Stimulated activated naive CD8-positive, alpha-beta T cell treated with anti-CD3 and anti-CD28 coated beads, Interleukin-15, amount 100 ng/mL, for 72 hours (primary cell): ENCODE measurements around the gene MBD4.
"Not testable (repeated sequence)": the region's sequence is repeated elsewhere in the genome, so short reads cannot be mapped to it uniquely, and the experiment has no call there.

Source experiments
- ATAC-seq: fragments of 150-1000 bp; cut with Tn5 transposase; 2 replicates; pipeline ENCODE4 v1.10.0; 2021; ENCODE audit warnings: mild to moderate bottlenecking, moderate library complexity
- DNase-seq, 2 donors: peaks; one replicate each; pipeline ENCODE4 v3.0.0; 2021 to 2022
- H3K27ac Mint-ChIP-seq, 2 donors: one replicate each; pipeline ENCODE4 v1.8.0; 2022; ENCODE audit warnings: mild to moderate bottlenecking in 2 of 2, mixed read lengths in 2 of 2, moderate library complexity in 2 of 2
- H3K27me3 Mint-ChIP-seq: one replicate; pipeline ENCODE4 v1.8.0; 2022; ENCODE audit warnings: mixed read lengths
- H3K4me1 Mint-ChIP-seq: one replicate; pipeline ENCODE4 v1.8.0; 2022; ENCODE audit warnings: mild to moderate bottlenecking, mixed read lengths
- H3K4me3 Mint-ChIP-seq, 2 donors: one replicate each; pipeline ENCODE4 v1.8.0; 2022; ENCODE audit warnings: mild to moderate bottlenecking in 2 of 2, mixed read lengths in 2 of 2, moderate library complexity in 1 of 2
- H3K9me3 Mint-ChIP-seq, 2 donors: one replicate each; pipeline ENCODE4 v1.8.0; 2022; ENCODE audit warnings: mixed read lengths in 2 of 2

Gene MBD4

GRCh38 chr3:129389572-129389937 is 50.2 kb downstream of the MBD4 start:
- H3K27ac Mint-ChIP-seq, result no peak overlapping the region
- no peaks in the 10 kb centered on the region for H3K27me3 Mint-ChIP-seq
- no peaks in the 10 kb centered on the region for H3K9me3 Mint-ChIP-seq
- ATAC-seq, result no peak
- no peaks in the 10 kb centered on the region for H3K4me1 Mint-ChIP-seq
- no peak for DNase-seq
- H3K4me3 Mint-ChIP-seq, result no peak overlapping the region

- ATAC-seq, H3K27me3 Mint-ChIP-seq, H3K9me3 Mint-ChIP-seq, H3K4me1 Mint-ChIP-seq, H3K4me3 Mint-ChIP-seq, DNase-seq: not testable (repeated sequence)
- peak overlapping the region in 1 of 2 donors; percentile 62 for H3K27ac Mint-ChIP-seq
Measured at GRCh38 chr3:129388791-129389571, 50.8 kb downstream of the MBD4 start.

GRCh38 chr3:129387487-129387886 is 52.3 kb downstream of the MBD4 start:
- no peak overlapping the region for H3K4me3 Mint-ChIP-seq
- H3K4me1 Mint-ChIP-seq, result no peaks in the 10 kb centered on the region
- ATAC-seq (no peak), DNase-seq (no peak)
- H3K9me3 Mint-ChIP-seq, result no peaks in the 10 kb centered on the region
- H3K27me3 Mint-ChIP-seq, result no peaks in the 10 kb centered on the region
- H3K27ac Mint-ChIP-seq, result peak overlapping the region in 1 of 2 donors; percentile 79

- Mint-ChIP-seq H3K27ac (peak overlapping the region in 1 of 2 donors; percentile 33), H3K9me3 (no peaks in the 10 kb centered on the region), H3K4me1 (no peaks in the 10 kb centered on the region), H3K4me3 (no peak overlapping the region), H3K27me3 (no peaks in the 10 kb centered on the region)
- DNase-seq (no peak), ATAC-seq (no peak)
Measured at GRCh38 chr3:129386984-129387383, 52.8 kb downstream of the MBD4 start.

GRCh38 chr3:129385507-129385906 is 54.2 kb downstream of the MBD4 start:
- H3K9me3 Mint-ChIP-seq, ATAC-seq, H3K27ac Mint-ChIP-seq, H3K4me3 Mint-ChIP-seq, H3K4me1 Mint-ChIP-seq, H3K27me3 Mint-ChIP-seq, DNase-seq: not testable (repeated sequence)

DNA sequence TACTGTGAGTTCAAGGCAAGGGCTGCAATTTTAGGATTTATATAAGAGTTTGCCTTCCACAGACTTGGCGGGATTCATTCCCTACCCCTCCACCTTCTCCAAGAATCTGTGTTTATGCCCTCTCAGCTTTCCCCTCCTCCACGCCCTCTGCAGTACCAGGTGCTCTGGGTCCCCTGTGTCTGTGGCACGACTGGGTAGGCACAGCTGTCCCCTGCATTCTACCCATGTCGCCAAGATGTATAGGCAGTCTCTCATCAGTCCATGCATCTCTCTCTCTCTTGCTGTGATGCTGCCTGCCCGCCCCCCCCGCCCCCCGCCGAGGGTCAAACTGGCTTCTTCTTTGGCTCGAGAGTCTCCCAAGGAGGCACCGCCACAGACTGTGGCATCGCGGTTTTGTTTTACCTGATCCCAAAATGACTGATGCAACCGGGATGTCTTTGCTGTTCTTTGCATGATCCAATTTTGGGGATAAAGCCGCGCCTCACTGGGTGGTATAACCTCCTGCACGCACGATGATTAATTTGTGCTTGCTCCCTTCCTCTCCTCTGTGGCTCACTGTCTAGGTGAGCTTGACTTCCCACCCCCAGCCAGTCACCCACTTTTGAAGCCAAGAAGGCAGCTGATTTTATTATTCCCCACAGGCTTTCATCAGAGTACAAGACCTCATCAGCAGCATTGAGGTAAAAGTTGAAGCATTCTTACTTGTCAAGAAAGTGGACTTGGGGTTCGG is 55.0 kb downstream of the MBD4 start:
- no peak for DNase-seq
- H3K4me3 Mint-ChIP-seq, result no peak overlapping the region
- peaks cover 4% of the 10 kb centered on the region for H3K4me1 Mint-ChIP-seq
- no peak overlapping the region for H3K27ac Mint-ChIP-seq
- no peaks in the 10 kb centered on the region for H3K27me3 Mint-ChIP-seq
- no peak for ATAC-seq
- no peaks in the 10 kb centered on the region for H3K9me3 Mint-ChIP-seq

DNA sequence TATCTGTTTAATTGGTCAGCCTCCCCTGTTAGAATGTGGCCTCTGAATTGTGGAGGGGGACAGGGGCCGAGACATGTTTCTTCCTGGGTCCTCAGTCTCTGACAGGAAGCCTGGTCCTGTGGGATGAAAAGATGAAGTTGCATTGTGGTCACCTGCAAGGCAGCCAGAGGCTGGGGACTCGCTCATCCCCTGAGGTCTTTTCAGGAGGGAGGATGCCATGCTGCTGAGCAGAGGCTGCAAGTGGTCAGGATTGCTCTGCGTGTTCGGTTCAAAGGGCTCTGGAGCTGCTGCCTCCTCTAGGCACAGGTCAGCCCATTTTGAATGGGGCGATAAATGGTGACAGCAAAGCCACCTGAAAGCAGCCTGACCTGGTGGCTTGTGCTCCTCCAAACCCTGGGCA is 55.6 kb downstream of the MBD4 start:
- H3K27ac Mint-ChIP-seq, H3K4me1 Mint-ChIP-seq, ATAC-seq, H3K9me3 Mint-ChIP-seq, H3K4me3 Mint-ChIP-seq, DNase-seq, H3K27me3 Mint-ChIP-seq: not testable (repeated sequence)

GRCh38 chr3:129383292-129383860 is 56.4 kb downstream of the MBD4 start:
- DNase-seq, result peak; percentile 36 to 54
- H3K27me3 Mint-ChIP-seq, result no peaks in the 10 kb centered on the region
- peaks cover 9% of the 10 kb centered on the region for H3K4me1 Mint-ChIP-seq
- no peak overlapping the region for H3K4me3 Mint-ChIP-seq
- peak; percentile 94 for ATAC-seq
- no peak overlapping the region for H3K27ac Mint-ChIP-seq
- no peaks in the 10 kb centered on the region for H3K9me3 Mint-ChIP-seq

- Mint-ChIP-seq H3K4me1 (peaks cover 9% of the 10 kb centered on the region), H3K27me3 (no peaks in the 10 kb centered on the region), H3K27ac (no peak overlapping the region), H3K4me3 (no peak overlapping the region), H3K9me3 (no peaks in the 10 kb centered on the region)
- DNase-seq (no peak), ATAC-seq (no peak)
Measured at GRCh38 chr3:129382366-129382765, 57.4 kb downstream of the MBD4 start.
